G401.6 (cell line): Measurements from ENCODE around the gene BICRAL.
"Not testable (repeated sequence)": the region's sequence is repeated elsewhere in the genome, so short reads cannot be mapped to it uniquely, and the experiment has no call there.

Source experiments
- FAIRE-seq: peaks from 2 replicates; lab custom pipeline; 2012; peaks lifted over from hg19 to GRCh38; lab: Jason Lieb, UNC

The BICRAL gene

DNA sequence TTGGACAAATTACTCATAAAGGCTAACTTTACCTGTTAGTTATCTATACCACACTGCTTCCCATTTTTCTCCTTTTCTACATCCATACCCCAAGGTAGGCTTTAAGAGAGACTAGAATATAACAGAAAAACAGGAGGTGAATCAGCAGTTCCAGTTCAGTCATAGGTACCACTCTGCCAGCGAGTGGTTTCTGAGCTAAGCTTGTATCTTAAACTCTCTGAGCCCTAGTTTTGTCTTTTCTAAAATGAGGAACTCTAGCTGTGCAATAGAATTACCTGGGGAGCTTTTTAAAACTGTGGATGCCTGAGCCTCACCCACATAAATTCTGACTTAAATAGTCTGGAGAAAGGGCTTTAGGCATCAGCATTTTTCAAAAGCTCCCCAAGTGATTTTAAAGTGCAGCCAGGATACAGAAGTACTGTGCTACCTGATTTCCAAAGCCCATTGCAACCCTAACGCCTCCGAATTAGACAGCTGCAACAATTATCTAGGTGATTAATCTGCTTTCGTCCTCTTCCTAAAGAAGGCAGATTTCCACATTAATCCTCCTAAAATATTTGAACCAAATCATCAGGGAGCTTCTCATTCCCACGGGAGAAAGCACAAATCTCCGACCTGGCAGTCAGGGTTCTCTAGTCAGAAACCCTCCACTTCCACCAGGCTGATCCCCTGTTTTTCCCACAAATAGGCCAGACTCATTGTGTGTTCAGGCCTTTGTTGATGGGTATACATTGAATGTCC lies 60.2 kb downstream of the BICRAL start:
- no peak for FAIRE-seq

DNA sequence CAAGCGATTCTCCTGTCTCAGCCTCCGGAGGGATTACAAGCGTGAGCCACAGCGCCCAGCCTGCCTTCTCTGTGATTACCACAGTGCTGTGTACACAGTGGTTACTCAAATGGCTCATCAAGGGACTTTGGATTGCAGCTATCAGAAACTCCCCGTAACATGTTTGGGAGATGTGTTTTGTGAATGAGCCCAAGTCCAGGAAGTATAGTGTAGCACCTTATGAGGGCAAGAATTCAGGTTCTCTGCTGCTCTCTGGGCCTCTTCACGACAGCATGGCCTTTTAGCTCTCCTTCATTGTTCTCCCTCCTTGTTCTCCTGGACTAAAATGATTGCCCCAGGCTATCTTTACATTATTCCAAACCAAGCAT lies 63.5 kb downstream of the BICRAL start:
- no peak for FAIRE-seq

DNA sequence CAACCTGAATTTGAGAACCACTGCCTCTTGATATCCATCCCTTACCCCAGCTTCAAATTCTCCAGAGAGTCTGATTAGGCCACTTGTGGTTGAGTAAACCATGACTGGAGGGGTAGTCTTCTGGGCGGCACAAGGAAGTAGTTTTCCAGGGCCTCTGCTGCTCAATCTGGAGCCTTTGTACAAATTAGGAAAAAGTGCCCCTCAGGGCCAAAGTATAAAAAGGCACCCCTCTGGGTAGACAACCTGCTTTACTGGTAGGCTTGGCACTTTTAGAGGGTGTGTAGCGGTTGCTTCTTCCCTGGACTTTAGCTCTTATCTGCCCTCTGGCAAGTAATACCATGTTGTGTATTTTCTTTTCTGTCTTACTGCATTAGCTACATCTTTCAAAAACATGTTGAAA lies 64.7 kb downstream of the BICRAL start:
- FAIRE-seq: no peak

DNA sequence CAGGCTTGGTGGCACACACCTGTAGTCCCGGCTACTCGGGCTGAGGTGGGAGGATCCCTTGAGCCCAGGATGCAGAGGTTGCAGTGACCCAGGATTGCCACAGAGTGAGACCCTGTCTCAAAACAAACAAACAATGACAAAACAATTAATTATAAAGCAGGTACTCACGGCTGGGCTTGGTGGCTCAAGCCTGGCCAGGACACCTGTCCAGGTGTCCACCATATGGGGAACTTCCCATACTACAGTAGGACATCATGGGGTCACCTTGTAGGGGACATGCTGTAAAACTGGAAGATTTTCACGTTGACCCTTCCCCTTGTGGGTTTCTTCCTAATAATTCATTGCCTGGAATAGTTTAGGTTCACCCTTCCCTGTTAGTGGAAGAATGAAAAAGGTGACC lies 66.8 kb downstream of the BICRAL start:
- no peak for FAIRE-seq

DNA sequence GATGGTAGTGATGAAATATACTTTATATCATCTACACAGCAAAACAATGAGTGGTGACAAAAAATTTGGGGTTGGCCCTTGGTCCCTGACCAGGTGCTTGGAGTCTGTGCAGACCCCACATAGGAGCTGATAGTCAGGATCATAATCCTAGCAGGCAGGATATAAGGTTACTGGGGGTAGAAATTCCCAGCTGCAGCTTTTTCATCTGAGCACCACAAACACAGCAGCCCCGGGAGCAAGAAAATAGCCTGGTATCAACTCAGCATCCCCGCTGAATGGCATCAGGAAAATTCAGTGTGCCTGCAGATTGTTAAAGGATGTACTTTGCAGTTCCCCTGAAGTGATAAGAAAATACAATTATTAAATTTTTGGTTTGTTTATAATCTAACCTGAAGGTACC lies 69.7 kb downstream of the BICRAL start:
- no peak for FAIRE-seq

DNA sequence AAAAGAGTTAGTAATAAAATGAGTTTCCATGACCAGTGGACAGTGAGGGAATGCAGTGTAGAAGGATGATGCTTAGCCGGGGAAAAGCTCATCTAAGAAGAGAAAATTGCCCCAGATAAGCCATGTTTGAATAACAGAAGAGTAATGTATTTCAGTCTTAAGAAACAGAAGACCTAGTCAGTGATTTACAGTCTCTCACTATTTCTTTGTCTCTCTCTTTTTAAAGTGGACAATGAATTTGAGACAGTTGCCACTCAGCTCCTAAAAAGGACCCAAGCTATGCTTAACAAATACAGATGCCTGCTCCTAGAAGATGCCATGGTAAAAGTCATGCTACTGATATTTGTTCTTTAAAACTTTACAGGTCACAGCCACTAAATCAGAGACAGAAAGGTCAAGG lies 78.2 kb downstream of the BICRAL start:
- FAIRE-seq: no peak

DNA sequence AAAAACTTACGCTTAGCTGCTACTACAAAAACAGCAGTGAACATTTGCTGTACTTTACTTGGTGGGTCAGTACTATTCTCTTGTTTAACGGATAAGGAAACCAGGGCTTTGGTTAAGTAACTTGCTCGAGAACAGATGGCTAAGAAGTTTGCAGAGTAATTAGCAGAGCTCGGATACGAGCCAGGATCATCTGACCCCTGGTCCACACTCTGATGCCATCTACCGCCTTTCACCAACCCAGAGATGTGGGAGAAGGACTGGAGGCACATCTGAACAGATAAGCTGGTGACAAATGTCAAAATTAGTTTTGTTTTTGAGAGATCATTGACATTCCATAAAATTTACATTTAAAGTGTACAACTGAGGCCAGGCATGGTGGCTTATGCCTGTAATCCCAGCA lies 78.6 kb downstream of the BICRAL start:
- FAIRE-seq: no peak

DNA sequence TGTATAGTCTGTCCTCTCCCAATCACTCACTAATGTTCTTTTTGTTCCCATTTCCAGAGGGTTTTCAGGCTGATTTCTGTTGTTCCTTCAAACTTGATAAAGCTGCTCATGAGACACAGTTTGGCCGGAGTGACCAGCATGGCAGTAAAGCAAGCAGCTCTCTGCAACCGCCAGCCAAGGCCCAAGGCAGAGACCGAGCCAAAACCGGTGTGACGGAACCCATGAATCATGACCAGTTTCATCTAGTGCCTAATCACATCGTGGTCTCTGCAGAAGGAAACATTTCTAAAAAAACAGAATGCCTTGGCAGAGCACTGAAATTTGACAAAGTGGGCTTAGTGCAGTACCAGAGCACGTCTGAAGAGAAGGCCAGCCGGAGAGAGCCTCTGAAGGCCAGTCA lies 82.8 kb downstream of the BICRAL start:
- FAIRE-seq: no peak

DNA sequence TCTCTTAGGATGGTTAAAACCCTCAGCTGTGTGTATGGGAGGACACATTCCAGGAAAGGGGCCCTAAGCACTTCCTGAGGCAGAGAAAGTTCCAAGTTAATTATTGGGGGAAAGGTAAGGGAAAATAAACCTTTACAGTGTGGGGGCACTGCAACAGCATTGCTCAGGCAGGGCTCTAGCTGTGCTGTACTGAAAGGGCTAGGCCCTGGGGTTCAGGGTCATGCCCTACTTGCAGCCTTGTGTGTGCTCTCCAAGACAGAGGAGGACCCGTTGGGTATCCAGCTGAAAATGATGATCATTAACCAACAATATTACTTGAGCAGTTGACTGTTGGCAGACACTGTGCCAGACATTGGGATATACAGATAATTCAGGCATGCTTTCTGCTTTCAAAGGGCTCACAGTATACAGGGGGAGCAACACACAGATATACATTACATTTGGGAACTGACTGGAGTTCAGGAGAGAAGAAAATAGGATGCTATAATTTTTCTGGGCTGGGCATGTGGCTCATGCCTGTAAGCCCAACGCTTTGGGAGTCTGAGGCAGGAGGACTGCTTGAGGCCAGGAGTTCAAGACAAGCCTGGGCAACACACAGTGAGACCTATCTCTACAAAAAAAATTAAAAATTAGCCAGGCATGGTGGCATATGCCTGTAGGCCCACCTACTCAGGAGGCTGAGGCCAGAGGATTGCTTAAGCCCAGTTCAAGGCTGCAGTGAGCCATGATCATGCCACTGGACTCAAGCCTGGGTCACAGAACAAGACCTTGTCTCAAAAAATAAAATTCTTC lies 88.5 kb downstream of the BICRAL start:
- no peak for FAIRE-seq

DNA sequence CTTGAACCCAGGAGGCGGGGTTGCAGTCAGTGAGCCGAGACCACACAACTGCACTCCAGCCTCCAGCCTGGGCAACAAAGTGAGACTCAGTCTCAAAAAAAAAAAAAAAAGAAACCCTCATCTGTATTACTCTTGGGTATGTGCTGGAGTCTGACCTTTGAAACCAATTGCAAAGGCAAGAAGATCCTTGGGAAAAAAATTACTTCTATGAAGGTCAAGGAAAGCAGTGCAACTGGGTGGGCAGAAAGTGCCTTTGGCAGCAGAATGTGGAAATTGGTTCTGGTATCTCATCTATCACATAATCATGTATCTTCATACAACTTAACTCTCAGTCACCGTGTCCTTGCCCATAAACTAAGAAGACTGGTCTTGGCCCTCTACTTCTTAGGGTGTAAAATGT lies 89.9 kb downstream of the BICRAL start:
- FAIRE-seq: no peak

DNA sequence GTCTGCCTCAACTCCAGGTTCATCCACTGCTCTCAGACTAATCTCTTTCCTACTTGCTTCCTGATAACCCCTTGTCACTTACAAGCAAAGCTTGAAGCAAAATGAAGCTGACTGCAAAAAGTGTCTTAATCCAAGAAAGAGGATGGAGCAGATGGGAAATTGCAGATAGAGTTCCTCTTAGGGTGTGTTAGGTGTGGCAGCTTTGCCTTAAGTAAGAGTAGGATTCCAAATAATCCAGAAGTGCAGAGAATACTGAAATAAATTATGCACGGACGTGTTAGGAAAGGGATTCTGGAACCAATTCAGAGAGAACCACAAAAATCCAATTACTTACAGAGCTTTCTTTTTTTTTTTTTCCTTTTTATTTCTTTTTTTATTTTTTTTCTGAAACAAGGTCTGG lies 91.5 kb downstream of the BICRAL start:
- no peak for FAIRE-seq

DNA sequence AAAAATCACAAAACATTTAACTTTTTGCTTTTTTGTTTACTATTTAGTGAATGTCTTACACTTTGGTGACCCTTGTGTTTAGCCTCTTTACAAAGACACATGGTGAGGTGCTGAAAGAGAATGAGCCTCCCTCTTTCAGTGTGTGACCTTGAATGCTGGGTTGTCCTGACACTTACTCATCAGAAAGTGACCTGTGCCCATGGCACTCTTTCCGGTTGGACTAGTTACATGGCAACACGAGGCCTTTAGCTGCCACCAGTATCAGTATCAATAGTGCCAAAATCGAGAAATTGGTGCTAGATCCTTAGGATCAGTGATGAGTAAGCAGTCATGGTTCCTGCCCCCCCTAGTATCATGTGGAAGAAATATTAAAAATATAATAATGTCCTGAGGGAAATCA lies 95.8 kb downstream of the BICRAL start:
- no peak for FAIRE-seq

DNA sequence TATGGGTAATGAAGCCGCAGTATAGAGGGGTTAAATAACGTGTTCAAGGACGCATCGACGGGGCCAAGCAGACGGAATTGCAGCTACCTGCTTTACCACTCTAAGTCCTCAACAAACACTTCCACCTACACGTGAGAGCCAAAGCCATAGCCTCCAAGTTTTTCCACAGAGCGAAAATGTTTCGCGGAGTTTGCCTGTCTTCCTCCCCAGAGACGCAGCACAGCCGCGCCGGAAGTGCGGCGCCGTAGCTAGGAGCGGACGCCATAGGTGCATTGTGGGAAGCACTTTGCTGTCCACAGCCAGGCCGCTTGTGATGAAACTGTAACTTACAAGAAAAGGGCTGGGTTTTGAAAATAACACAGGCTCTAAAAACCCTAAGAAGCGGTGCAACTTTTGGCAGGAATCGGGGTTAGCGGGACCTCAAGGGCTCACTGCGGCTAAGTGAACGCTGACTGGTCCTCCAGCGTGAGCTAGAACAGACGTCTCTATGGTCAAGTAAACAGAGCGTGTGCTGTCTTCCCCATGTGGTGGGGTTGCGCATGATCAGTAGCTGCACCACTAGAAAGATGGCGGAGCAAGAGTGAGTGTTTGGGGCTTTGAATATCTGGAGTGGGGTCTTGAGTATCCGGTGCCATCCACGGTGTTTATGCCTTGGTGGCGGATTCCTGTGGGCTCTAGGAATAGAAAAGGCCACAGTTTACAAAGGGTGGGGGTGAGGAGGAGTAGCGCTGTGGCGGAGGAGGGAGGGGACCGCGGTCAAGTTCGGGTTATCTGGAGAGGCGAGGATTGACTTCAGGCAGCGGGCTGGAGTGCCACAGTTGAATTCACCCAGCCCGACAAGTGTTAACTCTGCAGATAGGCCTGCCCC lies 97.8 kb downstream of the BICRAL start, which contains the start of gene RPL7L1:
TSS of gene RPL7L1 (plus strand) at position 245 of the 868 bp plus-strand sequence. CDS start at position 540, 295 bp downstream.
- peak; percentile 23 for FAIRE-seq

DNA sequence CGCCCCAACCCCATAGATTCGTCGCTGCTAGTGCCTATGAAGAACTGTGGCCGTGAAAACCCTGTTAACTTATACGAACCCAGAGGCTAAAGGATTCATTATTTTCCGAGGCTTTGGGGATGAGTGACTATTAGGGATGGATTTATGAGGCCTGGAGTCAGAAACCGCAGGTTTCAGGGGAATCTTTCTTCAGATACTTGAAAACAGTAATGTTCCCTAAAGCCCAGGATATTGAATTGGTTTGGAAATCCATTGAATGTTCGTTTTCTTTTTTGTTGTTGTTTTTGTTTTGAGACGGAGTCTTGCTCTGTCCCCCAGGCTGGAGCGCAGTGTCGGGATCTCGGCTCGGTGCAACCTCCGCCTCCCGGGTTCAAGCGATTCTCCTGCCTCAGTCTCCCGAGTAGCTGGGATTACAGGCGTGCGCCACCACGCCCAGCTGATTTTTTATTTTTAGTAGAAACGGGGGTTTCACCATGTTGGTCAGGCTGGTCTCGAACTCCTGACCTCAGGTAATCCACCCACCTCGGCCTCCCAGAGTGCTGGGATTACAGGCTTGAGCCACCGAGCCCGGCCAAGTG lies 98.5 kb downstream of the BICRAL start:
- not testable (repeated sequence) for FAIRE-seq

DNA sequence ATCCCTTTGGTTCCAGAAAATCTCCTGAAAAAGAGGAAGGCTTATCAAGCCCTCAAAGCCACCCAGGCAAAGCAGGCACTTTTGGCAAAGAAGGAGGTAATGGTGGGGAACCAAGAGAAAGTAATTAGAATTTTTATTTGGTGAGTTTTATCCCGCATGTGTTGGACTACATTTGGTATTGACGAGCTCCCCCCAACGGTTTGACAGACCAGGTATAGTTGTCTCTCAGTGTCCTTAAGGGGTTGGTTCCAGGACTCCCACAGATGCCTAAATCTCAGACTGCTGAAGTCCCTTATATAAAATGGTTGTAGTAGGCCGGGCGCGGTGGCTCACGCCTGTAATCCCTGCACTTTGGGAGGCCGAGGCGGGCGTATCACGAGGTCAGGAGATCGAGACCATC lies 99.0 kb downstream of the BICRAL start:
- FAIRE-seq: not testable (repeated sequence)

DNA sequence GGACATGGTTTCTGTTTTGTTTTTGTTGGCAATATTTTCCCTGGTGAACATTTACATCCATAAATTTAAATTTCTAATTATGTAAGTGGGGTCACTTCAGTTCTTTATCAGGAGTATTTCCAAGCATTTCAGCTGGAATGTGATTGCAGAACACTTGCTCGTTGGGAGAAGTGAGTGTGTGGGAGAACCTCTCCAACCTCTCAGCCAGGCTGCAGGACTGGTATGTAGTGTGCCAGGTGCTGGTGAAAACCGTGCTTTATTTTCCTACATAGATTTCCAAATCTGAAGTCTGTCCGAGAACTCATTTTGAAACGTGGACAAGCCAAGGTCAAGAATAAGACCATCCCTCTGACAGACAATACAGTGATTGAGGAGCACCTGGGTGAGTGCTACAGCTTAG lies 103.8 kb downstream of the BICRAL start:
- FAIRE-seq: no peak

DNA sequence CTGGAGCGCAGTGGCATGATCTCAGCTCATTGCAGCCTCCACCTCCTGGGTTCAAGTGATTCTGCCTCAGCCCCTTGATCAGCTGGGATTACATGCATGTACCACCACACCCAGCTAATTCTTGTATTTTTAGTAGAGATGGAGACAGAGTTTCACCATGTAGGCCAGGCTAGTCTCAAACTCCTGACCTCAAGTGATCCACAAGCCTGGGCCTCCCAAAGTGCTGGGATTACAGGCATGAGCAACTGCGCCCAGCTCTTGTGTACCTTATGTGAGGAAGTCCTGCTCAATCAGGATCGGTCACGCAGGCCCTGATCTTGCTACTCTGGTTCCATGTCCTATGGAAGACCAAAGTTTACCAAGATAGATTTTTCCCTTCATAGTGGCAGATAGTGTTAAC lies 106.3 kb downstream of the BICRAL start:
- FAIRE-seq: not testable (repeated sequence)

DNA sequence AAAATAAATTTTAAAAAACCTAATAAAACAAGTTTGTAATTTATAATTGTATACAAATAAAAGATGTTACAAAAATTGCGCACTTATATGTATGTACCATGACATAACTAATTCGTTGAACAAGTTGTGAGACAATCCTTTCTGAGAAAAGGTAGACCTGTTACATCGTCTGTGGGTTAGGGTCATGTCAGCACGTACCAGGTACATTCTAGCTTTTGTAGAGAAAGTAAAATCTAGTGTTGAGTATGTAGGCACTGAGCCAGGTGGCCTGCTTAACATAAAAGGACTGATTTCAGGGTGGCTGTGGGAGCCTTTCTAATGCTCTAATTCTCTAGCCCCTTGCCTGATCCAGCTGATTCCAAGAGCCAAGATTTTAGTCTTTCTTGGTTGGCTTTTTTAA lies 108.0 kb downstream of the BICRAL start:
- FAIRE-seq: no peak

DNA sequence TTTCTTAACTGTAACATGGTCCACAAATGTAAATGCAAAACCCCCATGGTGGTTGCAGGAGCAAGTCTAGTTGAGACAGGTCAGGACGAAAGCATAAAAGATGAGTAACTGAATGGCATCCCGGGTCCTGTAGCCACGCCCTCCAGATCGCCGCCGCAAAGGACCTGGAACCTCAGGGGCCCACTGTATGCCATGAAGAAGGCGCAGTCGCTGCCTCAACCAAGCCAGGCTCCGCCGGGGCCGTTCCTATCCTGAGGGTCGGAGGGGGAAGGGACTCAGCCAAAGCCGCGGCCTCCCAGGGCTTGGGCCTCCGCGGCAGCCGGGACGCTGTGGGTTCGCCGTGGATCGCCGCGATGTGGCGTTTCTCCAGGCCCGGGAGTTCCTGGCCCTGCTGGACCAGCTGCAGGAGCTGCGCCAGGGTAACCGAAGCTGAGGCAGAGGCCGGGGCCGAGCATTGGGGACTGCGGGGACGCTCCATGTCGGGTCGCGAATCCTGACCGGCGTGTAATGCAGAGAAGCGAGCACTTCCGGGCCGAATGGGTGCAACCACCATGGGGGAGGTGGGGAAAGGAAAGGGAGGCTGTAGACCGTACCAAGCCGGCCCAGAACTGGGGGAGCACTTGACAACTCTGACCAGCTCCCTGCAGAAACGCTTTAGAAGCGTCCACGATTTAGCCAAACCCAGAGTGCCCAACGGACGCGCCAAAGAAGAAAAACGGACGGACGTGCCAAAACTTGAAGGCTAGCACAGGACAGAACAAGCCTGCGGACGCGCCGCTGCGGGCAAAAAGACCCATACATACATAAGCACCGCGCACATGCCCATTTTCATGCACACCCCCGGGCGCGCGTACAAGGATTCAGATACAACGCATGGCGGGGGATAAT lies 108.7 kb downstream of the BICRAL start:
- peak; percentile 25 for FAIRE-seq

DNA sequence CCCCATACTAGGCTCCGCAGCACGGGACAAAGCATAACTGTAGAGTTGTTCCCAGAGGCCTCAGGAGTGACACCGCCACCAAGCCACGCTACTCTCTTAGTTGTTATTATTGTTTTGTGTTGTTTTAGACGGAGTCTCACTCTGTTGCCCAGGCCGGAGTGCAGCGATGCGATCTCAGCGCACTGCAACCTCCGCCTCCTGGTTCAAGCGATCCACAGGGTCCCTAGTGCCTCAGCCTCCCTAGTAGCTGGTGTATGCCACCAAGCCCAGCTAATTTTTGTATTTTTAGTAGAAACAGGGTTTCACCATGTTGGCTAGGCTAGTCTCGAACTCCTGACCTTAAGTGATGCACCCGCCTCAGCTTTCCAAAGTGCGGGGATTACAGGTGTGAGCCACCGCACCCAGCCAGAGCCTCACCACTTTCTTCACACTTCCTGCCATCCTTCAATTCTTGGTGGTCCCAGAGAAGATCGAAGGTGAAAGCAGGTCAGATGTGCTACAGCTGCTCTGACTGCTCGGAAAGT lies 109.4 kb downstream of the BICRAL start:
- FAIRE-seq: no peak
